Activated T-cell treated with anti-CD3 and anti-CD28 coated beads, Interleukin-2, amount 50 U/mL, for 1 hour (primary cell): ENCODE measurements around the gene THEMIS2.
A peak's percentile ranks its signal among the peaks of the same experiment; 100 is the strongest.
"Not testable (repeated sequence)": the region's sequence is repeated elsewhere in the genome, so short reads cannot be mapped to it uniquely, and the experiment has no call there.

Experiments
- DNase-seq: peaks from one replicate; pipeline ENCODE4 v3.0.0-alpha.2; 2020

THEMIS2 gene

GRCh38 chr1:27863538-27863915 is 8.8 kb upstream of the THEMIS2 start:
- no peak for DNase-seq

GRCh38 chr1:27864264-27864895 is 8.0 kb upstream of the THEMIS2 start:
- DNase-seq = no peak

DNA sequence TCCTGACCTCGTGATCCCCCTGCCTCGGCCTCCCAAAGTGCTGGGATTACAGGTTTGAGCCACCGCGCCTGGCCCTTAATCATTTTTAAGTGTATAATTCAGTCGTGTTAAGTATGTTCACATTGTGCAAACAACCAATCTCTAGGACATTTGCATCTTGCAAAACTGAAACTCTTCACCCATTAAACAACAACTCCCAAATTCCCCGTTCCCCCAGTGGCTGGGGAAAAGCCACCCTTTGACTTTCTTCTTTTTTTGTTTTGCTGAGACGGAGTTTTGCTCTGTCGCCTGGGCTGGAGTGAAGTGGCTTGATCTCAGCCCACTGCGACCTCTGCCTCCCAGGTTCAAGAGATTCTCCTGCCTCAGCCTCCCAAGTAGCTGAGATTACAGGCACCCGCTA is 6.5 kb upstream of the THEMIS2 start:
- no peak for DNase-seq

GRCh38 chr1:27868556-27868931 is 3.8 kb upstream of the THEMIS2 start:
- no peak for DNase-seq

- peak; percentile 59 for DNase-seq
These were observed 3.2 kb upstream of the THEMIS2 start for GRCh38 chr1:27868932-27869718.

- DNase-seq = no peak
These were observed 2.6 kb upstream of the THEMIS2 start for GRCh38 chr1:27869719-27870085.

- DNase-seq = not testable (repeated sequence)
These were observed 1.3 kb upstream of the THEMIS2 start for GRCh38 chr1:27871076-27871475.

- peak; percentile 47 for DNase-seq
These were observed 633 bp downstream of the THEMIS2 start for GRCh38 chr1:27872802-27873551.

GRCh38 chr1:27873671-27874384 is 1.5 kb downstream of the THEMIS2 start:
- peak; percentile 12 for DNase-seq

DNA sequence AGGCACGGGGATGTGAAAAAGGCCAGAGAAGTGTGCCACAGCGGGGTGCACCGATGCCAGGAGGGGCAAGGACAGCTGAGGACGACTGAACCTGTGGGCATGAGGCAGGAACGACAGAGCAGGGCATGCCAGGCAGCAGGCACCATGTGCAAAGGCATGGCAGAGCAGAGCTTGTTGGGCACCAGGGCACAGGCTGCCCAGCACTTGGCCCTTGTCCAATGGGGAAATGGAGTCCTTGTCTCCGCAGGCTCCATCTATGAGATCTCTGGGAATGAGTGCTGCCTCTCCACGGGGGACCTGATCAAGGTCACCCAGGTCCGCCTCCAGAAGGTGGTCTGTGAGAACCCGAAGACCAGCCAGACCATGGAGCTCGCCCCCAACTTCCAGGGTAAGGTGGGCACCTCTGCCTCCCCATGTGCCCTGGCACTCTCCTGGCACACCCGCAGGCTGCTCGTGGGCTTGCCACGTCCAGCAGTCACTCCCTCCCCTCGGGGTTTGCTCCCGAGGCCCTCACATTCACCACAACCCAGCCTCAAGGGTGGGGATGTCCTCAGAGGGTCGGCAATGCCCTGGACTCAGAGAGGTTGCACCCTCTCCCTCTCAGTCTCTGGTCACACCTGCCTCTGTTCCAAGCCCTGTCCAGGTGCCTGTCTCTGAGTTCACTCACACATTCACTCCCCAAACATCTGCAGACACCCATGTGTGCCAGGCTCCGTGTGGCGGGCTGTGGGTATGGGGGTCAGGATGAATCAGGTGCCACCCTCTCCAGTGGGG is 4.2 kb downstream of the THEMIS2 start:
- no peak for DNase-seq

DNA sequence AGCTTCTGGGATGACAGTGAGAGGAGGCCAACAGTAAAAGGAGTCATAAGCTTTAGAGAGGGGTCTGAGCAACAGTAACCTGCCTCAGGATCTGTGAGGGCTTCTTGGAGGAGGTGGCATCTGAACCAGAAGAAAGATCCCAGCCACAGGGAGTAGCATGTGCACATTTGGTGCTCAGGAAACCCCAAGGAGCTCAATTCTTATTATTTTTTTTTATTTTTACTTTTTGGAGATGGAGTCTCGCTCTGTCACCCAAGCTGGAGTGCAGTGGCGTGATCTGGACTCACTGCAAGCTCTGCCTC is 4.7 kb downstream of the THEMIS2 start:
- no peak for DNase-seq

DNA sequence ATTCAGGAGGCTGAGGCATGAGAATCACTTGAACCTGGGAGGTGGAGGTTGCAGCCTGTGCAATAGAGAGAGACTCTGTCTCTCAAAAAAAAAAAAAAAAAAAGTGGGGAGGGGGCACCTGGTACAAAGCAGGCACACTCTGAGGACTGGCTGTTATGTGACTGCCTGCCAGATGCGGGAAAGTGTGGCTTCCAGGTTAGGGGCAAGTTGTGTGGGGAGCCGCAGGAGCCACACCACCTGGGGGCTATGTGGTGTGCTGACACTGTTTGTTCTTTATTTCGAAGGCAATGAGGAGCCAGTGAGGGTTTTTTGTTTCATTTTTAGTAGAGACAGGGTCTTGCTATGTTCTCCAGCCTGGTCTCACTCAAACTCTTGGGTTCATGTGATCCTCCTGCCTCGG is 5.7 kb downstream of the THEMIS2 start:
- DNase-seq = no peak

DNA sequence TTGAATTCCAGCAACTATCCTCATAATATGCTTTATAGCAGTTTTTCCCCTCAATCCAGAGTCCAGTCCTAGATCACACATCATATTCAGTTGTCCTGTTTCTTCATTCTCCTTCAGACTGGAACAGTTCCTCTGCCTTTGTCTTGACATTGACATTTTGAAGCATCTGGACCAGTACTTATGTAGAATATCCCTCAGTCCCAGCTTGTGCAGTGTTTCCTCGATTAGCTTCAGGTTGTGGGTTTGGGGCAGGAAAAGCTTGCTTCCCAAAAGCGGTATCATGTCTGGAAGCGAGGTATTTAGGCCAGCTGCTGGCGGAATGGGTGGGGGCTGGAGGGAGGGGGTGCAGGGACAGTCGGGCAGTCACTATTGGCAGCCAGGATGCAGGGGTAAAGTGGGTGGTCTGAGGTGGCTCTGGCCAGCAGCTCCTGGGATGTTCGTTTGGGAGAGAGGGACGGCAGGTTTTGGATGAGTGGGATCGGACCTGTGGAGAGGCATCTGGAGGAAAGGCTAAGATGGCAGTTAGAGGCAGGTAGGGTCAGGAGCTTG is 6.5 kb downstream of the THEMIS2 start:
- no peak for DNase-seq

- DNase-seq = no peak
These were observed 7.2 kb downstream of the THEMIS2 start for GRCh38 chr1:27879374-27880082.

DNA sequence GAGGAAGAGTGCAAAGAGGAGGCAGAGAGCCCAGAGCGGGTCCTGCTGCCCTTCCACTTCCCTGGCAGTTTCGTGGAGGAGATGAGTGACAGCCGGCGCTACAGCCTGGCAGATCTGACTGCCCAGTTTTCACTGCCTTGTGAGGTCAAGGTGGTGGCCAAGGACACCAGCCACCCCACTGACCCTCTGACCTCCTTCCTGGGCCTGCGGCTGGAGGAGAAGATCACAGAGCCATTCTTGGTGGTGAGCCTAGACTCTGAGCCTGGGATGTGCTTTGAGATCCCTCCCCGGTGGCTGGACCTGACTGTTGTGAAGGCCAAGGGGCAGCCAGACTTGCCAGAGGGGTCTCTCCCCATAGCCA is 10.2 kb downstream of the THEMIS2 start:
- no peak for DNase-seq

DNA sequence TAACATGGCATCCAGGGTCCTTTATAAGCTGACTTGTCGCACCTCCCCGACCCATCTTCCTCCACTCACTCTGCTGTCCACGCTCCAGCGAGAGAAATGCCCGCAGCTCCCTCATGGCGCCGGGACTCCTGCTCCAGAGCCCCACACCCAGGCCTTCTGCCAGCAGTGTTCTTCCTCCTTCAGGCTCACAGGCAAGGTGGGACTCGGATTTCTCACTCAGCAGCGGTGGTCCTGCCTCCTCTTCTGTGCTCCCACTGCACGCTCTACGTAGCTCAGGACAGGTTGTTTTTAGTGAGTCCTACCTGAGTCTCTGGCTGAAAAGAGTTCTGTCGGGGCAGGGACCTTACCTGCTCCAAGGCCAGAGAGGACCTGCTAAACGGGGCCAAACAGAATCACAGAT is 11.2 kb downstream of the THEMIS2 start:
- DNase-seq = no peak

GRCh38 chr1:27884006-27884954 is 11.9 kb downstream of the THEMIS2 start:
- no peak for DNase-seq

GRCh38 chr1:27885114-27885528 is 12.8 kb downstream of the THEMIS2 start:
- DNase-seq = no peak

DNA sequence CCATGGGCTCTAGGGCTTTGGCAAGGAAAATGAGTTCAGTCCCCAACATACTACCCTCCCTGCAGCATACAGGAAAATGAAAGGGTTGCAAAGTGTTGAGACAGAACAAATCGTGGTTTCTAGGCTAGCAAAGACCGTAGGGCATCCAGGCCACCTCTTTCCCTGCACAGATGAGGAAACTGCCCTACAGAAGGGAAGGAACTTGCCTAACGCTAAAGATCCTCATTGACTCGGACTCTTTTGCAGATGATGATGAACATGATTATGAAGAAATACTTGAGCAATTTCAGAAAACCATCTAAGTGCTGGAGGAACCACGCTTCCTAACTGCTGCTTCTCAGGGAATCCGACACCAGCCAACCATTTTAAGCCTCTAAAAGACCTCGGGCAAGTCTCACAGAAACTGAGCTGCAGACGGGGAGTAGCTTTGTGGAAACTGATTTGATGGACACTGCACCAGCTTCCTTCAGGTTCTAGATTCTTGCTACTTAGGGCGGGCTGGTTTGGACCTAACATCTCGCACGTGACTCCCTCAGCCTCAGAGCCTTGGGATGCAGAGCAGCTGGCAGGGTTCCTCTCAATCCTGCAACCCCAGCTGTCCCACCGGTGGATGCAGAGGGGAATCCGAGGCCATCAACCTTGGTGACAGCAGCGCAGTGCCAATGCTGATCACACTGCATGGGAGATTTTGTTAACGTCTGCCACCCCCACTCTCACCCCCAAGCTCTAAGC is 13.4 kb downstream of the THEMIS2 start:
- no peak for DNase-seq

DNA sequence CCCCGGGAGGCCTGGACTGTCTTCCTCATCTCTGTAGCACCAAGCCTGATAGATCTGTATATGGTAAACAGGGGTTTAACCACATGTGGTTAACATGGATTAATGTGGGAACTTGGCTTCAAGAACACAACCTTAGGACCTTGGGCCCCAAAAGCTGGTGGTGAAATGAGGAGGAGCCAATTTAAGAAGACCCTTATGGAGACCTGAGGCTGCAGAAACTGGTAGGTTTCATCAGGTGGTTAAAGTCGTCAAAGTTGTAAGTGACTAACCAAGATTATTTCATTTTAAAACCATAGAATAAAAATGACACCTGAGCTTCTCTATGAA is 14.0 kb downstream of the THEMIS2 start:
- DNase-seq = no peak
